Endodermal cell (in vitro differentiated cells): ENCODE results near the gene SORCS2. TPM values are rescaled to one million over a fixed set of nuclear protein-coding genes. Genes with fewer than 3 reads are reported as not detected.

Source experiments
- DNase-seq: peaks from one replicate; pipeline ENCODE4 v3.0.0-alpha.2; 2017
- H3K27ac ChIP-seq: 2 replicates; pipeline ENCODE4 v1.5.1; 2013; ENCODE audit warnings: mild to moderate bottlenecking, low read depth, low read length, moderate library complexity
- H3K27me3 ChIP-seq: 2 replicates; pipeline ENCODE4 v1.6.1; 2013; ENCODE audit warnings: mild to moderate bottlenecking, low read length, moderate library complexity; ENCODE audit not compliant: insufficient read depth, control insufficient read depth, poor library complexity, severe bottlenecking
- H3K36me3 ChIP-seq: 2 replicates; pipeline ENCODE4 v1.7.0; 2013; ENCODE audit warnings: mild to moderate bottlenecking, low read length, moderate library complexity; ENCODE audit not compliant: control insufficient read depth, insufficient read depth
- H3K4me1 ChIP-seq: one replicate; pipeline ENCODE4 v1.7.0; 2013; ENCODE audit warnings: low read length; ENCODE audit not compliant: control insufficient read depth, insufficient read depth
- H3K4me3 ChIP-seq: 2 replicates; pipeline ENCODE4 v1.5.1; 2013; ENCODE audit warnings: mild to moderate bottlenecking, low read length, moderate library complexity
- H3K9ac ChIP-seq: 2 replicates; pipeline ENCODE4 v1.6.1; 2013; ENCODE audit warnings: mild to moderate bottlenecking, low read length, moderate library complexity; ENCODE audit not compliant: poor library complexity, severe bottlenecking; ENCODE audit errors: extremely low read depth
- H3K9me3 ChIP-seq: 2 replicates; pipeline ENCODE4 v1.6.1; 2013; ENCODE audit warnings: mild to moderate bottlenecking, low read length, moderate library complexity; ENCODE audit not compliant: control insufficient read depth
- H3K27ac Mint-ChIP-seq: 2 replicates; pipeline ENCODE4 v1.8.0; 2020; ENCODE audit warnings: mixed read lengths
- H3K27me3 Mint-ChIP-seq: 2 replicates; pipeline ENCODE4 v1.8.0; 2021; ENCODE audit warnings: mild to moderate bottlenecking, mixed read lengths; ENCODE audit not compliant: insufficient read depth
- H3K36me3 Mint-ChIP-seq: 2 replicates; pipeline ENCODE4 v1.8.0; 2020; ENCODE audit warnings: low read depth, mixed read lengths
- H3K4me1 Mint-ChIP-seq: 2 replicates; pipeline ENCODE4 v1.8.0; 2020; ENCODE audit warnings: mixed read lengths
- H3K4me3 Mint-ChIP-seq: 2 replicates; pipeline ENCODE4 v1.8.0; 2020; ENCODE audit warnings: mild to moderate bottlenecking, moderate library complexity, mixed read lengths
- H3K9me3 Mint-ChIP-seq: 2 replicates; pipeline ENCODE4 v1.8.0; 2020; ENCODE audit warnings: mild to moderate bottlenecking, mixed read lengths
- CTCF ChIP-seq: fragments of 200-600 bp; sonication (generic); conservative IDR thresholded peaks from 2 replicates; pipeline ENCODE4 v1.5.0; 2021; ENCODE audit warnings: antibody characterized with exemption, mild to moderate bottlenecking
- WGBS, 2 experiments: methylation state at CpG; one replicate each; pipeline versions ENCODE4 v1.1.5 to v1.1.7; 2013; ENCODE audit warnings: missing lambda C conversion rate in 2 of 2, mixed read lengths in 1 of 2; ENCODE audit not compliant: insufficient coverage in 1 of 2, insufficient read length in 1 of 2; 5-methylcytosine and 5-hydroxymethylcytosine counted together
- total RNA-seq, 2 donors: library from RNA; stranded (reverse); fragmentation: NEBNext Ultra II Directional in 1 of 2; extraction: Animal tissue kit (Norgen Biotek cat#: 25700) in 1 of 2; gene quantifications; 2 replicates in 1 of 2; 3 replicates in 1 of 2; pipeline ENCODE4 v1.2.1, GENCODE V29; 2021

SORCS2 gene
- total RNA-seq, 2 donors from 2014 or later = 1.4 to 1.9 TPM

- Mint-ChIP-seq H3K4me3 (no peak overlapping the region), H3K4me1 (no peaks in the 10 kb centered on the region), H3K36me3 (no peaks in the 10 kb centered on the region), H3K27ac (no peak overlapping the region), H3K27me3 (peaks cover under 1% of the 10 kb centered on the region), H3K9me3 (peaks cover 13% of the 10 kb centered on the region)
- no peak overlapping the region for H3K4me3 ChIP-seq
- H3K4me1 ChIP-seq = no peaks in the 10 kb centered on the region
- no peak overlapping the region for H3K9ac ChIP-seq
- no peak for TF ChIP-seq CTCF
- WGBS, 2 experiments = 92 to 97% methylated on average over 6 to 9 of the region's 9 CpGs
- DNase-seq = no peak
- no peaks in the 10 kb centered on the region for H3K36me3 ChIP-seq
- H3K27ac ChIP-seq = no peak overlapping the region
- no peaks in the 10 kb centered on the region for H3K9me3 ChIP-seq
- no peaks in the 10 kb centered on the region for H3K27me3 ChIP-seq
Measured at GRCh38 chr4:7687796-7688195, 495.5 kb downstream of the SORCS2 start.

GRCh38 chr4:7689773-7690693, 497.7 kb downstream of the SORCS2 start:
- no peaks in the 10 kb centered on the region for H3K27me3 ChIP-seq
- DNase-seq = no peak
- no peaks in the 10 kb centered on the region for H3K4me1 ChIP-seq
- no peak overlapping the region for H3K4me3 ChIP-seq
- no peak overlapping the region for H3K27ac ChIP-seq
- no peak overlapping the region for H3K9ac ChIP-seq
- no peaks in the 10 kb centered on the region for H3K9me3 ChIP-seq
- Mint-ChIP-seq H3K9me3 (no peaks in the 10 kb centered on the region), H3K27me3 (no peaks in the 10 kb centered on the region), H3K36me3 (no peaks in the 10 kb centered on the region), H3K27ac (no peak overlapping the region), H3K4me1 (no peaks in the 10 kb centered on the region), H3K4me3 (no peak overlapping the region)
- TF ChIP-seq CTCF = no peak
- 81 to 93% methylated on average over 5 to 6 of the region's 6 CpGs for WGBS, 2 experiments
- H3K36me3 ChIP-seq = no peaks in the 10 kb centered on the region

GRCh38 chr4:7691061-7691460, 498.7 kb downstream of the SORCS2 start:
- Mint-ChIP-seq H3K27ac (no peak overlapping the region), H3K27me3 (no peaks in the 10 kb centered on the region), H3K9me3 (no peaks in the 10 kb centered on the region), H3K36me3 (no peaks in the 10 kb centered on the region), H3K4me3 (no peak overlapping the region), H3K4me1 (no peaks in the 10 kb centered on the region)
- H3K36me3 ChIP-seq = no peaks in the 10 kb centered on the region
- no peak overlapping the region for H3K27ac ChIP-seq
- H3K4me1 ChIP-seq = no peaks in the 10 kb centered on the region
- no peak overlapping the region for H3K9ac ChIP-seq
- TF ChIP-seq CTCF = no peak
- WGBS, 2 experiments = 85 to 90% methylated on average over 3 to 6 of the region's 6 CpGs
- H3K27me3 ChIP-seq = no peaks in the 10 kb centered on the region
- H3K9me3 ChIP-seq = no peaks in the 10 kb centered on the region
- no peak overlapping the region for H3K4me3 ChIP-seq
- DNase-seq = no peak
